Fibroblast of lung (primary cell): Measurements from ENCODE around the gene DUSP16. TPM values are rescaled to one million over a fixed set of nuclear protein-coding genes. Genes with fewer than 3 reads are reported as not detected.

ENCODE experiments used
- DNase-seq, 2 donors: peaks; one replicate each; pipeline versions ENCODE4 v3.0.0 to v3.0.0-alpha.2; 2010; ENCODE audit warnings: low read depth in 2 of 2
- H2AFZ ChIP-seq: 2 replicates; pipeline ENCODE4 v1.5.1; 2012; ENCODE audit warnings: low read length, control low read depth, inconsistent platforms
- H3K27ac ChIP-seq: 2 replicates; pipeline ENCODE4 v1.5.1; 2011; ENCODE audit warnings: low read length, control low read depth; ENCODE audit not compliant: insufficient read depth
- H3K27me3 ChIP-seq: 2 replicates; pipeline ENCODE4 v1.5.1; 2011; ENCODE audit warnings: mild to moderate bottlenecking, low read length; ENCODE audit not compliant: control insufficient read depth, insufficient read depth
- H3K36me3 ChIP-seq: 2 replicates; pipeline ENCODE4 v1.5.1; 2011; ENCODE audit warnings: low read length; ENCODE audit not compliant: control insufficient read depth, insufficient read depth
- H3K4me1 ChIP-seq: 2 replicates; pipeline ENCODE4 v1.5.1; 2011; ENCODE audit warnings: low read length; ENCODE audit not compliant: control insufficient read depth, insufficient read depth; ENCODE audit errors: extremely low read depth
- H3K4me2 ChIP-seq: 2 replicates; pipeline ENCODE4 v1.5.1; 2011; ENCODE audit warnings: low read length, control low read depth; ENCODE audit not compliant: insufficient read depth; ENCODE audit errors: extremely low read depth
- H3K4me3 ChIP-seq, 4 experiments: fragments of 200-600 bp in 1 of 4; sonication (generic) in 1 of 4; replicated peaks in 1 of 4; 2 replicates each; pipeline ENCODE4 v1.5.1; 2011 to 2016; ENCODE audit warnings: low read length in 4 of 4, low read depth in 3 of 4, mild to moderate bottlenecking in 3 of 4, control low read depth in 2 of 4, inconsistent platforms in 1 of 4, mixed read lengths in 1 of 4; ENCODE audit not compliant: insufficient read depth in 1 of 4; ENCODE audit errors: control extremely low read depth in 1 of 4
- H3K79me2 ChIP-seq: 2 replicates; pipeline ENCODE4 v1.5.1; 2012; ENCODE audit warnings: mild to moderate bottlenecking, low read length, inconsistent platforms; ENCODE audit not compliant: control insufficient read depth, insufficient read depth
- H3K9ac ChIP-seq: 2 replicates; pipeline ENCODE4 v1.5.1; 2011; ENCODE audit warnings: mild to moderate bottlenecking, low read length, control low read depth; ENCODE audit not compliant: insufficient read depth
- H3K9me3 ChIP-seq: 2 replicates; pipeline ENCODE4 v1.5.1; 2012; ENCODE audit warnings: low read depth, low read length; ENCODE audit not compliant: control insufficient read depth, insufficient read depth
- H4K20me1 ChIP-seq: 2 replicates; pipeline ENCODE4 v1.5.1; 2011; ENCODE audit warnings: low read length; ENCODE audit not compliant: control insufficient read depth, insufficient read depth; ENCODE audit errors: extremely low read depth
- EZH2 ChIP-seq: IDR thresholded peaks from 2 replicates; pipeline ENCODE4 v1.5.1; 2012; ENCODE audit warnings: low read length, control low read depth, mild to moderate bottlenecking; ENCODE audit errors: missing control alignments
- polyA plus RNA-seq, 2 donors: library from polyadenylated mRNA; depleted of rRNA in 1 of 2; stranded (reverse) in 1 of 2; unstranded in 1 of 2; fragments of >200 nt; gene quantifications; 2 replicates each; pipeline ENCODE4 v1.2.1, GENCODE V29; 2011 to 2012; ENCODE audit warnings: missing spikeins in 1 of 2
- total RNA-seq: library from RNA; depleted of rRNA; stranded (reverse); fragments of >200 nt; gene quantifications from 2 replicates; pipeline ENCODE4 v1.2.1, GENCODE V29; 2014
- TF ChIP-seq, protein P1 (sequence below), 2 donors: IDR thresholded peaks in 1 of 2; conservative IDR thresholded peaks in 1 of 2; 1 replicate in 1 of 2; 2 replicates in 1 of 2; pipeline ENCODE4 v1.5.1; 2011 to 2012; ENCODE audit warnings: low read length in 2 of 2, control low read depth in 1 of 2, inconsistent platforms in 1 of 2, low read depth in 1 of 2, mild to moderate bottlenecking in 1 of 2

The DUSP16 gene
- total and polyA plus RNA-seq, 2 donors (not counting 1 experiment from before 2014, with no cell fraction given) = 9.4 to 15.2 TPM

DNA sequence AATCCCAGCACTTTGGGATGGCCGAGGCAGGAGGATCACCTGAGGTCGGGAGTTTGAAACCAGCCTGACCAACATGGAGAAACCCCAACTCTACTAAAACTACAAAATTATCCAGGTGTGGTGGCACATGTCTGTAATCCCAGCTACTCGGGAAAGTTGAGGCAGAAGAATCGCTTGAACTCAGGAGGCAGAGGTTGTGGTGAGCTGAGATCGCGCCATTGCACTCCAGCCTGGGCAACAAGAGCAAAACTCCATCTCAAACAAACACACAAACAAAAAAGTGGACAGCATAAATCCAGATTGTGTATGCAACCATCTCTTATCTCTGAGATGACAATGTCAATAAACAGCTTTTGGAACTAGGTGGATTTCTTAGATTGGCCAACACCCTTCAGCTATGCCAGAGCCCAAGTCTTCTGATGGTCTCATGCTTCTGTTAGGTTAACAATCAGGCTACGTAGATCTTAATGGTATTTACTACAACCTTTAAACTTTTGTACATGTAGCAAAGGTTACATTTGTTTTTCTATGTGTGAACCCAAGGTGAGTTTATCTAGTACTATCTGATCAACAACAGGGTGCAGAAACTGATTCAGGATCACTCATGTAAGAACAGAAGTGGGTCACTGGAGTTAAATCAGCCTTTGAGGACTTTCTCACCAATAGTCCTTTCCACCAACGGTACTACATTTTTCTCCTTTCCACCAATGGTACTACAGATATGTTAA lies 73.7 kb downstream of the DUSP16 start:
- Histone ChIP-seq H3K27me3 (no peaks in the 10 kb centered on the region), H4K20me1 (no peaks in the 10 kb centered on the region), H2AFZ (no peak overlapping the region), H3K4me2 (no peak overlapping the region), H3K9me3 (no peaks in the 10 kb centered on the region), H3K79me2 (no peaks in the 10 kb centered on the region), H3K9ac (no peak overlapping the region), H3K4me1 (no peaks in the 10 kb centered on the region), H3K4me3 (no peak overlapping the region), H3K27ac (no peak overlapping the region), H3K36me3 (peaks cover 2% of the 10 kb centered on the region)
- DNase-seq = no peak
- TF ChIP-seq EZH2 = no peak
- TF ChIP-seq, protein P1, sequence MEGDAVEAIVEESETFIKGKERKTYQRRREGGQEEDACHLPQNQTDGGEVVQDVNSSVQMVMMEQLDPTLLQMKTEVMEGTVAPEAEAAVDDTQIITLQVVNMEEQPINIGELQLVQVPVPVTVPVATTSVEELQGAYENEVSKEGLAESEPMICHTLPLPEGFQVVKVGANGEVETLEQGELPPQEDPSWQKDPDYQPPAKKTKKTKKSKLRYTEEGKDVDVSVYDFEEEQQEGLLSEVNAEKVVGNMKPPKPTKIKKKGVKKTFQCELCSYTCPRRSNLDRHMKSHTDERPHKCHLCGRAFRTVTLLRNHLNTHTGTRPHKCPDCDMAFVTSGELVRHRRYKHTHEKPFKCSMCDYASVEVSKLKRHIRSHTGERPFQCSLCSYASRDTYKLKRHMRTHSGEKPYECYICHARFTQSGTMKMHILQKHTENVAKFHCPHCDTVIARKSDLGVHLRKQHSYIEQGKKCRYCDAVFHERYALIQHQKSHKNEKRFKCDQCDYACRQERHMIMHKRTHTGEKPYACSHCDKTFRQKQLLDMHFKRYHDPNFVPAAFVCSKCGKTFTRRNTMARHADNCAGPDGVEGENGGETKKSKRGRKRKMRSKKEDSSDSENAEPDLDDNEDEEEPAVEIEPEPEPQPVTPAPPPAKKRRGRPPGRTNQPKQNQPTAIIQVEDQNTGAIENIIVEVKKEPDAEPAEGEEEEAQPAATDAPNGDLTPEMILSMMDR (conservative IDR thresholded peaks at IDR 0.05 in 1 of 2, IDR thresholded peaks at IDR 0.05 in 1 of 2; ENCODE audit: low read depth in 1 of 2, low read length in 2 of 2) = no peak

DNA sequence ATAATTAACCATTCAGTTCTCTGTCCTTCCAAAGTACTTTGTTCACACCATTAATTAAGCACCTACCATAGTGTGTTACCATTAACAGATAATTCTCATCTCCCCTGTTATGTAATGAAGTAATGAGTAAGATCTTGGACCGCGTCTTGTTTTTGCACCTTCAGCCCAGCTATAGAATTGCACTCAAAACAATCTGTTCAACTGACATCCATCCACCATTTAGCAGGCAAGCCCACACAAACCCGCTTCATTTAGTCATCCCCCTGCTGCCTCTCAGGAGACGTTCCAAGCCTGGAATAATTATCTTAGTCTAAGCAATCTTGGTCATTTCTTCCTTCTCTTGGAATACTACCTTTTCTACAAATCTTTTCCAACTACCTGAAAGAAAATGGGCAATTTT lies 74.4 kb downstream of the DUSP16 start:
- H4K20me1 ChIP-seq = no peaks in the 10 kb centered on the region

DNA sequence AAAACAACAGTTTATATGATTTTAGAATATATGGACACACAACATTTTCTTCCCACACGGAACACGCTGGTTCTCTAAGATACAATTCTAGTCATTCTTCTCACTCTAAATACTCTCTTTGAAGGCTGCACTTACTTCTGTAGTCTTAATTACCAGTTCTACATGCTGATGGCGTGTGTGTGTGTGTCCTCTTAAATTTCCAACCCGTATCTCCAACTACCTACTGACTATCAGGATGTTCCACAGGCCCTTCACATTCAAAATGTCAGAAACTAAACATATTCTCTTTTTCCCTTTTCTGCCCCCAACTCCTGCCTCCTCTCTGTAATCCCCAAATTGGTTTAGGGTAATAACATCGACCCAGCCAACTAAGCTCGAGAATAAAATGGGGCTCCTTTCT lies 75.2 kb downstream of the DUSP16 start:
- peaks cover 2% of the 10 kb centered on the region for H3K36me3 ChIP-seq
- TF ChIP-seq, protein P1 (conservative IDR thresholded peaks at IDR 0.05 in 1 of 2, IDR thresholded peaks at IDR 0.05 in 1 of 2; ENCODE audit: low read depth in 1 of 2, low read length in 2 of 2) = no peak
- TF ChIP-seq EZH2 = no peak
- no peak overlapping the region for H3K4me2 ChIP-seq
- H3K4me3 ChIP-seq = no peak overlapping the region
- H4K20me1 ChIP-seq = no peaks in the 10 kb centered on the region
- no peaks in the 10 kb centered on the region for H3K27me3 ChIP-seq
- no peaks in the 10 kb centered on the region for H3K9me3 ChIP-seq
- H3K4me1 ChIP-seq = no peaks in the 10 kb centered on the region
- no peaks in the 10 kb centered on the region for H3K79me2 ChIP-seq
- no peak overlapping the region for H2AFZ ChIP-seq
- H3K27ac ChIP-seq = no peak overlapping the region
- no peak for DNase-seq
- no peak overlapping the region for H3K9ac ChIP-seq

More for the DNA sequence above, 74.4 kb downstream of the DUSP16 start:
- no peak for DNase-seq
- H3K27me3 ChIP-seq = no peaks in the 10 kb centered on the region
- H3K9ac ChIP-seq = no peak overlapping the region
- no peak overlapping the region for H2AFZ ChIP-seq
- no peak overlapping the region for H3K27ac ChIP-seq
- no peaks in the 10 kb centered on the region for H3K4me1 ChIP-seq
- TF ChIP-seq, protein P1 (conservative IDR thresholded peaks at IDR 0.05 in 1 of 2, IDR thresholded peaks at IDR 0.05 in 1 of 2; ENCODE audit: low read depth in 1 of 2, low read length in 2 of 2) = no peak
- no peak for TF ChIP-seq EZH2
- no peaks in the 10 kb centered on the region for H3K79me2 ChIP-seq
- peaks cover 2% of the 10 kb centered on the region for H3K36me3 ChIP-seq
- no peak overlapping the region for H3K4me2 ChIP-seq
- no peak overlapping the region for H3K4me3 ChIP-seq
- H3K9me3 ChIP-seq = no peaks in the 10 kb centered on the region
